Keratinocyte (primary cell): ENCODE results near the gene ANKRD39. TPM values are rescaled to one million over a fixed set of nuclear protein-coding genes. Genes with fewer than 3 reads are reported as not detected.

Experiments used
- DNase-seq: peaks from one replicate; pipeline ENCODE4 v3.0.0-alpha.2; 2011; ENCODE audit warnings: low read depth, missing footprints, low spot score
- FAIRE-seq: peaks from 2 replicates; lab custom pipeline; 2011; peaks lifted over from hg19 to GRCh38; lab: Jason Lieb, UNC
- H2AFZ ChIP-seq: 2 replicates; pipeline ENCODE4 v1.6.0; 2012; ENCODE audit warnings: low read length, control low read depth, inconsistent platforms; ENCODE audit not compliant: control insufficient read depth
- H3K27ac ChIP-seq: 2 replicates; pipeline ENCODE4 v1.5.1; 2011; ENCODE audit warnings: low read length; ENCODE audit not compliant: control insufficient read depth, insufficient read depth
- H3K27me3 ChIP-seq: 3 replicates; pipeline ENCODE4 v1.6.0; 2011; ENCODE audit warnings: low read length; ENCODE audit not compliant: control insufficient read depth, insufficient read depth; ENCODE audit errors: extremely low read depth
- H3K36me3 ChIP-seq, 2 experiments: 2 replicates in 1 of 2; 3 replicates in 1 of 2; pipeline ENCODE4 v1.5.1; 2011; ENCODE audit warnings: low read length in 2 of 2, mild to moderate bottlenecking in 1 of 2; ENCODE audit not compliant: control insufficient read depth in 2 of 2, insufficient read depth in 2 of 2; ENCODE audit errors: extremely low read depth in 1 of 2
- H3K4me1 ChIP-seq: 3 replicates; pipeline ENCODE4 v1.5.1; 2011; ENCODE audit warnings: low read length; ENCODE audit not compliant: control insufficient read depth, insufficient read depth; ENCODE audit errors: extremely low read depth
- H3K4me2 ChIP-seq: 3 replicates; pipeline ENCODE4 v1.6.0; 2011; ENCODE audit warnings: low read depth, low read length; ENCODE audit not compliant: control insufficient read depth, insufficient read depth; ENCODE audit errors: extremely low read depth
- H3K4me3 ChIP-seq, 3 experiments: fragments of 200-600 bp in 1 of 3; sonication (generic) in 1 of 3; 2 replicates in 2 of 3; 3 replicates in 1 of 3; pipeline ENCODE4 v1.5.1; 2011 to 2016; ENCODE audit warnings: low read length in 3 of 3, mild to moderate bottlenecking in 3 of 3, control low read depth in 2 of 3, inconsistent platforms in 1 of 3, low read depth in 1 of 3, mixed read lengths in 1 of 3, mixed run types in 1 of 3, moderate library complexity in 1 of 3; ENCODE audit not compliant: control insufficient read depth in 2 of 3, insufficient read depth in 2 of 3; ENCODE audit errors: extremely low read depth in 1 of 3
- H3K79me2 ChIP-seq: 2 replicates; pipeline ENCODE4 v1.6.0; 2012; ENCODE audit warnings: low read length; ENCODE audit not compliant: control insufficient read depth, insufficient read depth
- H3K9ac ChIP-seq: 3 replicates; pipeline ENCODE4 v1.6.0; 2011; ENCODE audit warnings: low read length; ENCODE audit not compliant: control insufficient read depth, insufficient read depth; ENCODE audit errors: extremely low read depth
- H3K9me1 ChIP-seq: 3 replicates; pipeline ENCODE4 v1.6.0; 2011; ENCODE audit warnings: low read length; ENCODE audit not compliant: control insufficient read depth, insufficient read depth; ENCODE audit errors: extremely low read depth
- H3K9me3 ChIP-seq: 2 replicates; pipeline ENCODE4 v1.5.1; 2012; ENCODE audit warnings: low read depth, low read length; ENCODE audit not compliant: control insufficient read depth
- H4K20me1 ChIP-seq: 3 replicates; pipeline ENCODE4 v1.6.0; 2011; ENCODE audit warnings: low read length; ENCODE audit not compliant: control insufficient read depth, insufficient read depth; ENCODE audit errors: extremely low read depth
- EZH2 ChIP-seq: IDR thresholded peaks from one replicate; pipeline ENCODE4 v1.6.1; 2012; ENCODE audit warnings: inconsistent platforms, mild to moderate bottlenecking, low read length, moderate library complexity
- dilution Hi-C: fragments of 300-500 bp; cut with MboI; formaldehyde crosslinking; loops from one replicate; pipeline ENCODE4 v1.7.0; 2020; ENCODE audit warnings: low sequenced_read_pairs; ENCODE audit not compliant: extremely low pct_ligation_motif_present
- polyA plus RNA-seq, 5 experiments: library from polyadenylated mRNA; depleted of rRNA in 3 of 5; stranded (reverse) in 3 of 5; stranded (forward) in 1 of 5; unstranded in 1 of 5; fragments of >200 nt; gene quantifications; 1 replicate in 1 of 5; 2 replicates in 3 of 5; 3 replicates in 1 of 5; pipeline versions ENCODE4 v1.2.1 to v1.2.3, GENCODE V29; 2011 to 2012; ENCODE audit warnings: missing spikeins in 2 of 5, low read depth in 1 of 5, low replicate concordance in 1 of 5
- TF ChIP-seq, protein P1 (sequence below), 3 experiments: IDR thresholded peaks in 1 of 3; conservative IDR thresholded peaks in 1 of 3; optimal IDR thresholded peaks in 1 of 3; 2 replicates in 2 of 3; 3 replicates in 1 of 3; pipeline versions ENCODE3 to v1.5.1; 2011; ENCODE audit warnings: low read length in 3 of 3, mild to moderate bottlenecking in 3 of 3, moderate library complexity in 2 of 3, control low read depth in 1 of 3, inconsistent platforms in 1 of 3; ENCODE audit not compliant: insufficient read depth in 2 of 3; ENCODE audit errors: extremely low read depth in 1 of 3

Gene ANKRD39
- polyA plus RNA-seq, 1 donor (not counting 4 experiments of a cell fraction or from before 2014, with no cell fraction given), result 7.2 TPM

GRCh38 chr2:96847586-96847985 lies 10.2 kb downstream of the ANKRD39 start:
- Histone ChIP-seq H3K79me2 (no peaks in the 10 kb centered on the region), H3K4me3 (no peak overlapping the region), H3K4me2 (no peak overlapping the region), H3K4me1 (no peaks in the 10 kb centered on the region), H3K9me1 (no peaks in the 10 kb centered on the region), H3K27me3 (no peaks in the 10 kb centered on the region), H2AFZ (no peak overlapping the region), H3K36me3 (peaks cover 0 to 3% of the 10 kb centered on the region in 2 experiments), H3K9ac (no peak overlapping the region), H4K20me1 (no peaks in the 10 kb centered on the region), H3K9me3 (no peaks in the 10 kb centered on the region), H3K27ac (no peak overlapping the region)
- dilution Hi-C loops, result no loop called here
- FAIRE-seq (no peak), DNase-seq (no peak)
- TF ChIP-seq, protein P1, sequence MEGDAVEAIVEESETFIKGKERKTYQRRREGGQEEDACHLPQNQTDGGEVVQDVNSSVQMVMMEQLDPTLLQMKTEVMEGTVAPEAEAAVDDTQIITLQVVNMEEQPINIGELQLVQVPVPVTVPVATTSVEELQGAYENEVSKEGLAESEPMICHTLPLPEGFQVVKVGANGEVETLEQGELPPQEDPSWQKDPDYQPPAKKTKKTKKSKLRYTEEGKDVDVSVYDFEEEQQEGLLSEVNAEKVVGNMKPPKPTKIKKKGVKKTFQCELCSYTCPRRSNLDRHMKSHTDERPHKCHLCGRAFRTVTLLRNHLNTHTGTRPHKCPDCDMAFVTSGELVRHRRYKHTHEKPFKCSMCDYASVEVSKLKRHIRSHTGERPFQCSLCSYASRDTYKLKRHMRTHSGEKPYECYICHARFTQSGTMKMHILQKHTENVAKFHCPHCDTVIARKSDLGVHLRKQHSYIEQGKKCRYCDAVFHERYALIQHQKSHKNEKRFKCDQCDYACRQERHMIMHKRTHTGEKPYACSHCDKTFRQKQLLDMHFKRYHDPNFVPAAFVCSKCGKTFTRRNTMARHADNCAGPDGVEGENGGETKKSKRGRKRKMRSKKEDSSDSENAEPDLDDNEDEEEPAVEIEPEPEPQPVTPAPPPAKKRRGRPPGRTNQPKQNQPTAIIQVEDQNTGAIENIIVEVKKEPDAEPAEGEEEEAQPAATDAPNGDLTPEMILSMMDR (optimal IDR thresholded peaks at IDR 0.05 in 1 of 3, IDR thresholded peaks at IDR 0.05 in 1 of 3, conservative IDR thresholded peaks at IDR 0.05 in 1 of 3; ENCODE audit: extremely low read depth in 1 of 3, insufficient read depth in 2 of 3, low read length in 3 of 3), result no peak
- TF ChIP-seq EZH2, result no peak

DNA sequence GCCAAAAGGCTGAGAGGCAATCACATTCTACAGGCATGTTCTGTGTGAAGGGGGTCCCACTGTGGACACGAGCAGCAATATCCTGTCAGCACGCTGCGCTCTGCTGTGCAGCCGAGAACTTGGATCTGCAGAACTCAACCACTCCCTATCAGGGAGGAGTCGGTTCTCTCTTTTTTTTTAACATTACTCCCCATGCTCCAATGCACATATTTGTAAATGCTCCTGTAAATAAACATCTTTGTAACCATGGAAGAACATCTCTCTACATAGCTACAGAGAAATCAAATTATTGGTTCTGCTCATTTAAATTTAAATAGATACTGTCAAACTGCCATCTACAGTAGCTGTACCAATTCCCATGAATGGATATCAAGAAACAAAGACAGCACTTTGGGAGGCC lies 11.0 kb downstream of the ANKRD39 start:
- Histone ChIP-seq H3K79me2 (no peaks in the 10 kb centered on the region), H3K27ac (no peak overlapping the region), H3K36me3 (peaks cover 0 to 3% of the 10 kb centered on the region in 2 experiments), H3K4me2 (no peak overlapping the region), H2AFZ (no peak overlapping the region), H4K20me1 (no peaks in the 10 kb centered on the region), H3K4me3 (no peak overlapping the region), H3K27me3 (no peaks in the 10 kb centered on the region), H3K4me1 (no peaks in the 10 kb centered on the region), H3K9ac (no peak overlapping the region), H3K9me1 (no peaks in the 10 kb centered on the region), H3K9me3 (no peaks in the 10 kb centered on the region)
- no peak for FAIRE-seq
- dilution Hi-C loops, result no loop called here
- no peak for DNase-seq
- TF ChIP-seq EZH2, result no peak
- TF ChIP-seq, protein P1 (optimal IDR thresholded peaks at IDR 0.05 in 1 of 3, IDR thresholded peaks at IDR 0.05 in 1 of 3, conservative IDR thresholded peaks at IDR 0.05 in 1 of 3; ENCODE audit: extremely low read depth in 1 of 3, insufficient read depth in 2 of 3, low read length in 3 of 3), result no peak
